Spinal cord (tissue), 10 donors: ENCODE data around the gene TAMALIN. TPM values are rescaled to one million over a fixed set of nuclear protein-coding genes. Genes with fewer than 3 reads are reported as not detected.

Experiments used
- DNase-seq, 6 donors: peaks; one replicate each; pipeline versions ENCODE4 v3.0.0 to v3.0.0-alpha.2; 2013 to 2015; ENCODE audit warnings: low spot score in 6 of 6, low read depth in 4 of 6
- H3K27ac ChIP-seq: one replicate; pipeline ENCODE4 v1.5.1; 2013; ENCODE audit warnings: low read depth, low read length, control low read depth
- H3K27me3 ChIP-seq: one replicate; pipeline ENCODE4 v1.6.1; 2013; ENCODE audit warnings: low read length; ENCODE audit not compliant: control insufficient read depth, insufficient read depth
- H3K36me3 ChIP-seq: one replicate; pipeline ENCODE4 v1.6.1; 2013; ENCODE audit warnings: low read length; ENCODE audit not compliant: control insufficient read depth, insufficient read depth
- H3K4me1 ChIP-seq: one replicate; pipeline ENCODE4 v1.6.1; 2013; ENCODE audit warnings: low read length; ENCODE audit not compliant: control insufficient read depth, insufficient read depth
- H3K4me3 ChIP-seq: one replicate; pipeline ENCODE4 v1.5.1; 2013; ENCODE audit warnings: low read depth, low read length, control low read depth
- H3K9me3 ChIP-seq: one replicate; pipeline ENCODE4 v1.6.1; 2013; ENCODE audit warnings: low read length; ENCODE audit not compliant: control insufficient read depth, insufficient read depth
- WGBS: methylation state at CpG from one replicate; pipeline ENCODE4 v1.1.5; 2013; ENCODE audit warnings: missing lambda C conversion rate; ENCODE audit not compliant: insufficient coverage; 5-methylcytosine and 5-hydroxymethylcytosine counted together
- polyA plus RNA-seq, 2 donors: library from polyadenylated mRNA; unstranded; fragments of 120-200 nt; gene quantifications; one replicate each; pipeline ENCODE4 v1.2.1, GENCODE V29; 2013; ENCODE audit not compliant: insufficient read length in 2 of 2
- total RNA-seq, 2 donors: library from RNA; depleted of rRNA in 1 of 2; stranded (reverse); fragments of 120-200 nt in 1 of 2; fragments of >200 nt in 1 of 2; gene quantifications; one replicate each; pipeline versions ENCODE4 v1.2.3 to v1.2.4, GENCODE V29; 2013 to 2014
- donor health status: healthy.

The TAMALIN gene
- total and polyA plus RNA-seq, 4 donors, result 6.6 to 27.1 (median 17.1) TPM

DNA sequence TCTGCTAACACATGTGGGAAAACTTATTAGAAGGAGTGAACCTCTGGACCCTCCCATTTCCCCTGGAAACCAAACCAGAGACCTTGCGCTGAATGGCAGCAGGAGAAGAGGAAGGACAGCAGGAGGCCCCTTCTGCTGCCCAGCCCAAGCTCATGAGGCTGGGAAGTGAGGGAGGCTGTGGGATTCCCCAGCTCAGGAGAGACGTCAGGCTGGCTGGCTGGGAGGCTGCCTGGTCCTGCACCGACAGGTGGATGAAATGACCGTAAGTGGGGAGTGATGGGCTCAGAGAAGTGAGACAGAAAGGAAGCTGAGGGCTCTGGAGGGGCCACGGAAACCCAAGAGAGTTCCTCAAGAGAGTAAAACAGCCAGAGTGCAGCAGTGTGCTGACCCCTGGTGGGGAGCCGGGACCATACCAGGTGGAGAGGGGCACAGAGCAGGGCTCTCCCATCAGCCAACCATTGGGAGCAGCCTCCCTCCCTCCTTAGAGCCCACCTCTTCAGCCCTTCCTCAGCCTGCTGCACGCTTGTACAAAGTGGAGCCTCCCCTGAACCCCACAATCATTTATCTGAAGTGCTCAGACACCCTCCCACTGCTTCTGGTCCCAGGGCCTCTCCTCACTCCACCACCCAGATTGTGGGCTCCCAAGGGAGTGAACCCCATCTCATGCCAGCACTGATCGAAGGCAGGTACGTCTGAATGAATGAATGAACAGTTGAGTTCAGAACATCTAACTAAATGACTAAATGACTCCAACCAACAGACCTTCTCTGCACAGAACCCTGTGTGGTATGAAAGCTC lies 14.0 kb downstream of the TAMALIN start:
- no peak overlapping the region for H3K27ac ChIP-seq
- H3K4me1 ChIP-seq, result peaks cover 38% of the 10 kb centered on the region
- peaks cover 10% of the 10 kb centered on the region for H3K27me3 ChIP-seq
- no peaks in the 10 kb centered on the region for H3K9me3 ChIP-seq
- H3K4me3 ChIP-seq, result no peak overlapping the region
- no peaks in the 10 kb centered on the region for H3K36me3 ChIP-seq
- WGBS, result 13% methylated on average over 6 of the region's 9 CpGs
- DNase-seq, result peak in 2 of 6 donors; percentile 51 to 55

DNA sequence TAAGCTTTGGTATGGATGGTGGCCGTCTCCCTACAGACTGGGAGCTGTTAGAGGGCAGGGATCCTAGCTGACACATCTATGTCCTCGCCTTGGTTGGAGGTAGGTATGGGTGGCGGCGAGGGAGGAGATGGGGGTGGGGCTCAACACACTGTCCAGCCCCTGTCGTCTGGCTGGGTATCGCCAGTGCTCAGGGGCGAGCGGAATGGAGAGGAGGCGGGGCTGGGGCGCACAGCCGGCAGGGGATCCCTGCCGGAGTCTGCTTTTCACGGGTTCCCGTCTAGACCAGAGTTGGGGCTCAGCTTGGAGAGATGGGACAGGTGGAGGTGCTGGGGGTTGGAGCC lies 16.1 kb downstream of the TAMALIN start:
- peak overlapping the region; percentile 60 for H3K4me3 ChIP-seq
- peaks cover 41% of the 10 kb centered on the region for H3K4me1 ChIP-seq
- H3K36me3 ChIP-seq, result no peaks in the 10 kb centered on the region
- WGBS, result 16% methylated on average over 14 of the region's 14 CpGs
- H3K27me3 ChIP-seq, result peaks cover 10% of the 10 kb centered on the region
- DNase-seq, result peak in 1 of 6 donors; percentile 41
- H3K9me3 ChIP-seq, result no peaks in the 10 kb centered on the region
- no peak overlapping the region for H3K27ac ChIP-seq

DNA sequence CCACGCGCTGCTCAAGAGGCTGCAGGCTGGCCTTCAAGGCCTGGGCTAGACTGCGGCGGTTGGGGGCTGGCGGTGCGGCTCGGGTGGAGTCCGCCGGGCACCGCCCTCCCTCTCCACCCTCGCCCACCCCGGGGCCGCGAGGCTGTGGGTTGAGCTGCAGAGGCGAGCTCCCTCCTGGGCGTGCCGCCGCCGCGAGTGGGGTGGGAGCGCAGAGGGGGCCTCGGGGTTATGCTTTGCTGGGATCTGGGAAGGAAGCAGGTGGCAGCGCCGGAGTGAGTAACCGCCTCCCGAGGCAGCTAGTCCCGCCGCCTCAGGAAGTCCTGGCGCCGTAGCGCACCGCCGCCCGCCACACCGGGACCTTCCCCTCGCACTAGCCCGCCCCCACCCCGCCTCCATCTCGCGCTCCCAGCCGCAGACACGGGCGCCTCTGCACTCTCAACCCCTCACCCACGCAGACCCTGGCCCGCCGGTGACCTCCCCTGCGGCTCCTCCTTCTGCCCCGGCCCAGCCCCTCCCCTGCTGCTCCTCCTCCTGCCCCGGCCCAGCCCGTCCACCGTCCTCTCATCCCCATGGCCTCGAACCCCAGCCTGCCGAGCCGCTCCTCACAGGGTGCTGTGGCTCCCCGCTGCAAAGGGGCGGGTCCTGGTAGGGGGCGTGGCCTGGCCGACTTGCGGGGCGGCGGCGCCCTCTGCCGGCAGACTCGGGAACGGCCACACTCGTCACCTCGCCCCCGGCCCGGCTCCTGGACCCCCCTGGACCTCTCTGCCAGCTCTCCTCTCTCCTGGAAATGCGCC lies 16.6 kb downstream of the TAMALIN start:
- H3K4me3 ChIP-seq, result peak overlapping the region; percentile 60
- peak in 3 of 6 donors; percentile 66 to 93 (median 90) for DNase-seq
- WGBS, result 0% methylated on average over 66 of the region's 70 CpGs
- no peaks in the 10 kb centered on the region for H3K36me3 ChIP-seq
- peaks cover 10% of the 10 kb centered on the region for H3K27me3 ChIP-seq
- H3K27ac ChIP-seq, result peak overlapping the region; percentile 8
- H3K9me3 ChIP-seq, result no peaks in the 10 kb centered on the region
- H3K4me1 ChIP-seq, result peaks cover 41% of the 10 kb centered on the region

DNA sequence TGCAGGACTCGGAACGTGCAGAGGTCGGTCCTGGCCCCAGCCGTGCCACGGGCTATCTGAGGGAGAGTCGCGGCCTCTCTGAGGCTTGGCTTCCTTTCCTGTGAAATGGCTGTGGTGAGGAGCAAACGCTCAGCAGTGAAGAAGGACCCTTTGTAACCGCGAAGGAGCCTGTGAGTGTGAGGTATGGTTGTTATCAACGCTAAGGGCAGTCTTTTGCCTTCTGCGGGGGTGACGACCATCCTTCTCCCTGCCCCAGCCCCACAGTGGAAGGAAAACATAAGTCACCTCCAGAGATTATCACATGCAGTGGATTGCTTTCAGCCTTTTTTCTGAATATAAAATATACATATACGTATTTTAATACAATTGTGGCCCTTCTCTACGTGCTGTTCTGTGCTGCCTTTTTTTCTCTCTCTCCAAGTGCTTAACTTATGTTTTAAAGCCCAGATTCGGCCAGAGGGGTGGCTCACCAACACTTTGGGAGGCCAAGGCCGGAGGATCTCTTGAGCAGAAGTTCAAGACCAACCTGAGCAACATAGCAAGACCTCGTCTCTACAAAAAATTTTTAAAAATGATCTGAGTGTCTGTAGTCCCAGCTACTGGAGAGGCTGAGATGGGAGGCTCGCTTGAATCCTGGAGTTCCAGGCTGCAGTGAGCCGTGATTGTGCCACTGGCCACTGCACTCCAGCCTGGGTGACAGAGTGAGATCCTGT lies 17.4 kb downstream of the TAMALIN start:
- H3K4me1 ChIP-seq, result peaks cover 44% of the 10 kb centered on the region

DNA sequence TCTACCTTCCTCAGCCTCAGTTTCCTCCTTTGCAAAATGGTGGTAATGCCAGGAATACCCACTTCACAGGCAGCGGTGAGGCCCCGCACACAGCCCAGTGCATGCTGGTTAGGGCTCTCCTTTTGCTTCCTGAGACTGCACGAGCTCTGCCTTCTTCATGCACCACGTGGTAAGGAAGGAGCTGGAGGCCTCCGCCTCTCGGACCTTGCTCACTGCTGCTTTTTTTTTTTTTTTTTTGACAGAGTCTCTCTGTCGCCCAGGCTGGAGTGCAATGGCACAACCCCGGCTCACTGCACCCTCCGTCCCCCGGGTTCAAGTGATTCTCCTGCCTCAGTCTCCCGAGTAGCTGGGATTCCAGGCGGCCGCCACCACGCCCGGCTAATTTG lies 18.1 kb downstream of the TAMALIN start:
- Histone ChIP-seq H3K4me1 (peaks cover 51% of the 10 kb centered on the region), H3K9me3 (no peaks in the 10 kb centered on the region), H3K27ac (no peak overlapping the region), H3K27me3 (peaks cover 8% of the 10 kb centered on the region), H3K4me3 (no peak overlapping the region), H3K36me3 (no peaks in the 10 kb centered on the region)
- DNase-seq, result no peak
- WGBS, result 90% methylated on average over 14 of the region's 15 CpGs

More for the DNA sequence above, 17.4 kb downstream of the TAMALIN start:
- peaks cover 10% of the 10 kb centered on the region for H3K27me3 ChIP-seq
- peak overlapping the region; percentile 8 for H3K27ac ChIP-seq
- WGBS, result 75% methylated on average over 4 of the region's 20 CpGs
- no peaks in the 10 kb centered on the region for H3K36me3 ChIP-seq
- H3K4me3 ChIP-seq, result peak overlapping the region; percentile 60
- H3K9me3 ChIP-seq, result no peaks in the 10 kb centered on the region
- DNase-seq, result no peak

DNA sequence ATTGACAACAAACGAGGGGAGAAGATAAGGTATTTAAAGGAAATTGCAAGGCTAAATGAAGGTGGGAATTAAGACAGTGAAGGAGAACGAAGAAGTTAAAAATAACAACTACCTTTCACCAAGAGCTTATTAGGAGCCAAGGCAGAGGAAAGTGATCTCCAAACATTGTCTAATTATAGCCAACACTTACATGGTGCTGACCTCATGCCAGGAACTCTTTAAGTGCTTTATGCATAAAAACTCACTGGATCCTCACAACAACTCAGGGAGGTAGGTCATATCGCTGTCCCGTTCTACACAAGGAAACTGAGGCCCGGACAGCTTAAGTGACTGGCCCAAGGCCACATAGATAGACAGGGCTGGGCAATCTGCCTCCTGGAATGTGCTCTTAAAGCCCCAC lies 19.5 kb downstream of the TAMALIN start:
- DNase-seq, result no peak
- Histone ChIP-seq H3K27ac (peak overlapping the region; percentile 60), H3K36me3 (no peaks in the 10 kb centered on the region), H3K4me1 (peaks cover 53% of the 10 kb centered on the region), H3K4me3 (no peak overlapping the region), H3K9me3 (no peaks in the 10 kb centered on the region), H3K27me3 (peaks cover 8% of the 10 kb centered on the region)
- 100% methylated on average over 3 of the region's 5 CpGs for WGBS

DNA sequence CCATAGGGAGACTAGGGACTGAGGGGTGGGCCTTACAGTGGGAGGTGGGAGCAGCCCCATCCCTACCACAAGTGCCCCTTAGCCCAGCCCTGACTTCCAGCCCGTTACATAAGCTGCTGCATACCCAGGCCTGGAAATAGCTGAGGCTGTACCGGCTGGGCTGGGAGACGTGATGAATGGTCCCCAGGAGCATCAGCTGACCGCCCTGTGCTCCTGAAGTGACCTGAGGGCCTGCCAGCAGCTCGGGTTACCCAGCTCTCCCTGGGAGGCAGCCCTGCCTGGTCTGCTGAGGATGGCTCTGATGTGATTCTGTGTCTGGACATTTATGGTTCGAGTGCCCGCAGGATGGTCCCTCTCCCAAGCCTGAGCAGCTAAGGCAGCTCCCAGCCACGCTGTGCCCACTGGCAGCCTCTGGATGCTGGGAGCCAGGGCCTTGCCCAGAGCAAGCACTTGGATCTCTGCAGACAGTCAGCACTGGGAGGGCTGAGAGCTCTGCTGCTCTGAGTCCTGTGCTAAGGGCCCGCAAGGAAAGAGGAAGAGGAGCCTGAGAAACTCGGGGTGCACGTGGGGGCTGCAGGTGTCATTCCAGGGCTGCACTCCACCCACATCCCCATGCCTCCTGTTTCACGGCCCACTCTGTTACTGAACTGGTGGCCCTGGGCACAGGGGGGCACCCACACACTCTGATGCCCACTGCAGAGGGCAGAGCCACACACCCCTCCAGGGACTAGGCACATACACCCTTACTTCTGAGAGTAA lies 20.5 kb downstream of the TAMALIN start:
- Histone ChIP-seq H3K27me3 (peaks cover 8% of the 10 kb centered on the region), H3K9me3 (no peaks in the 10 kb centered on the region), H3K4me3 (no peak overlapping the region), H3K4me1 (peaks cover 59% of the 10 kb centered on the region), H3K27ac (no peak overlapping the region), H3K36me3 (no peaks in the 10 kb centered on the region)
- 74% methylated on average over 12 of the region's 12 CpGs for whole genome bisulfite sequencing
- DNase-seq, result no peak

DNA sequence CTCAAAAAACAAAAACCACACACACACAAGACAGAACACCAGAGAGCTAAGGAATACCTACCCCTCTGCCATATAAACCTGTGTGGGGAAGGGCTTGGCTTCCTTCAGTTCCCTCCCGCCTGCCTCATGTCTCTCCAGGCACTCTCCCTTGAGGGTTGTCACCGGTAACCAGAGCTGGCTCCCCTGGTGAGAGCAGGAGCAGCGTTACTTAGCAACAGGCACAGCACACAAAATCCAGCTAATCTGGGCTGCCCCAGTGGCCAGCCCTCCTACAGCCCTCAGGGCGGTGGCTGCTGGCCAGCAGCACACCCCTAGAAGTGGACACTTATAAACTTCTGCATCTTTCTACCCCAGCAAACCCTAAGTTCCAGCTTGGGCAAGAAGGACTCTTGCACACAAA lies 22.9 kb downstream of the TAMALIN start:
- H3K4me3 ChIP-seq, result no peak overlapping the region
- peak in 3 of 6 donors; percentile 62 to 81 (median 77) for DNase-seq
- H3K4me1 ChIP-seq, result peaks cover 56% of the 10 kb centered on the region
- no peaks in the 10 kb centered on the region for H3K9me3 ChIP-seq
- no peaks in the 10 kb centered on the region for H3K36me3 ChIP-seq
- WGBS, result 23% methylated on average over 4 of the region's 4 CpGs
- peak overlapping the region; percentile 67 for H3K27ac ChIP-seq
- H3K27me3 ChIP-seq, result no peaks in the 10 kb centered on the region

DNA sequence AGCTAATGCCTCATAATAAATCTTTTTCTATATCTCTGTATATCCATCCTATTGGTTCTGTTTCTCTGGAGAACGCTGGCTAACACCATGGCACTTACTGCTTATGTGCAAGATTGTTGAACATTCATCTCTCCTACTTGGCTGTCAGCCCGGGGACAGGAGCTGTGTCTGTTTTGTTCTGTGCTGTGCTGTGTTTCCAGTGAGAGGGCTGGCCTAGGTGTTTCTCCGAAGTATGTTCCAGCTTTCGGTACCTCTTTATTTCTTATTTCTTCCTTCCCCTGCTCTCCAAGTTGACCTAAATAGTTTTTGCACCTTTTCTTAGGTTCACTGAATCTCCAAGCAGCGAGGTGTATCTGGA lies 25.7 kb downstream of the TAMALIN start:
- 7% methylated on average over 4 of the region's 5 CpGs for WGBS
- peak overlapping the region; percentile 28 for H3K4me3 ChIP-seq
- no peaks in the 10 kb centered on the region for H3K27me3 ChIP-seq
- H3K27ac ChIP-seq, result peak overlapping the region; percentile 96
- H3K4me1 ChIP-seq, result peaks cover 52% of the 10 kb centered on the region
- peak in 2 of 6 donors; percentile 89 to 91 for DNase-seq
- H3K9me3 ChIP-seq, result no peaks in the 10 kb centered on the region
- no peaks in the 10 kb centered on the region for H3K36me3 ChIP-seq
